H9 (cell line): ENCODE data around the gene DNHD1. TPM values are rescaled to one million over a fixed set of nuclear protein-coding genes. Genes with fewer than 3 reads are reported as not detected.

Source experiments
- DNase-seq: peaks from one replicate; pipeline ENCODE4 v3.0.0-alpha.2; 2017
- H2AFZ ChIP-seq: one replicate; pipeline ENCODE4 v1.6.1; 2013; ENCODE audit warnings: mild to moderate bottlenecking, low read length, control low read depth, moderate library complexity
- H2AK5ac ChIP-seq: 2 replicates; pipeline ENCODE4 v1.6.1; 2013; ENCODE audit warnings: low read length, control low read depth, mixed read lengths; ENCODE audit not compliant: insufficient read length
- H2BK120ac ChIP-seq: one replicate; pipeline ENCODE4 v1.6.1; 2013; ENCODE audit warnings: low read depth, mild to moderate bottlenecking, low read length, control low read depth, inconsistent platforms; ENCODE audit not compliant: poor library complexity, severe bottlenecking
- H2BK12ac ChIP-seq: 2 replicates; pipeline ENCODE4 v1.6.1; 2013; ENCODE audit warnings: low read length, control low read depth, mixed read lengths, low read depth; ENCODE audit not compliant: insufficient read length
- H2BK15ac ChIP-seq: 2 replicates; pipeline ENCODE4 v1.6.1; 2013; ENCODE audit warnings: low read depth, low read length, control low read depth
- H2BK20ac ChIP-seq: one replicate; pipeline ENCODE4 v1.6.1; 2013; ENCODE audit warnings: low read depth, mild to moderate bottlenecking, low read length, control low read depth, inconsistent platforms; ENCODE audit not compliant: poor library complexity, severe bottlenecking
- H2BK5ac ChIP-seq: 2 replicates; pipeline ENCODE4 v1.6.1; 2013; ENCODE audit warnings: low read length, control low read depth, mixed read lengths; ENCODE audit not compliant: insufficient read length
- H3K14ac ChIP-seq: 2 replicates; pipeline ENCODE4 v1.6.1; 2013; ENCODE audit warnings: low read length, control low read depth; ENCODE audit not compliant: insufficient read depth
- H3K18ac ChIP-seq: 2 replicates; pipeline ENCODE4 v1.6.1; 2013; ENCODE audit warnings: low read depth, mild to moderate bottlenecking, mixed read lengths, low read length, control low read depth; ENCODE audit not compliant: insufficient read length
- H3K23ac ChIP-seq: 2 replicates; pipeline ENCODE4 v1.6.1; 2013; ENCODE audit warnings: low read length, control low read depth, mixed read lengths, low read depth; ENCODE audit not compliant: insufficient read length
- H3K23me2 ChIP-seq: 2 replicates; pipeline ENCODE4 v1.6.1; 2013; ENCODE audit warnings: low read depth, mild to moderate bottlenecking, mixed read lengths, low read length, control low read depth; ENCODE audit not compliant: insufficient read length, poor library complexity, severe bottlenecking
- H3K27ac ChIP-seq: 2 replicates; pipeline ENCODE4 v1.5.1; 2013; ENCODE audit warnings: low read length, control low read depth, mixed read lengths, low read depth; ENCODE audit not compliant: insufficient read length
- H3K27me3 ChIP-seq: 2 replicates; pipeline ENCODE4 v1.6.1; 2013; ENCODE audit warnings: low read length, control low read depth, inconsistent platforms; ENCODE audit not compliant: insufficient read depth
- H3K4ac ChIP-seq: 2 replicates; pipeline ENCODE4 v1.6.1; 2013; ENCODE audit warnings: low read depth, mild to moderate bottlenecking, control low read depth, inconsistent platforms, low read length, moderate library complexity
- H3K4me1 ChIP-seq: 2 replicates; pipeline ENCODE4 v1.6.1; 2013; ENCODE audit warnings: low read length, control low read depth, inconsistent platforms; ENCODE audit not compliant: insufficient read depth
- H3K4me2 ChIP-seq: 2 replicates; pipeline ENCODE4 v1.6.1; 2013; ENCODE audit warnings: low read length, control low read depth, mixed read lengths; ENCODE audit not compliant: insufficient read length, insufficient read depth
- H3K56ac ChIP-seq: 2 replicates; pipeline ENCODE4 v1.6.1; 2013; ENCODE audit warnings: low read depth, mild to moderate bottlenecking, mixed read lengths, low read length, control low read depth; ENCODE audit not compliant: insufficient read length
- H3K79me1 ChIP-seq: 2 replicates; pipeline ENCODE4 v1.6.1; 2013; ENCODE audit warnings: low read depth, mild to moderate bottlenecking, moderate library complexity, low read length, control low read depth, inconsistent platforms; ENCODE audit not compliant: insufficient read depth, poor library complexity, severe bottlenecking
- H3K79me2 ChIP-seq: 2 replicates; pipeline ENCODE4 v1.6.1; 2013; ENCODE audit warnings: low read length, control low read depth, inconsistent platforms; ENCODE audit not compliant: insufficient read depth
- H3K9ac ChIP-seq: 2 replicates; pipeline ENCODE4 v1.6.1; 2013; ENCODE audit warnings: low read length, control low read depth, mixed read lengths; ENCODE audit not compliant: insufficient read length; ENCODE audit errors: extremely low read depth
- H3K9me3 ChIP-seq: one replicate; pipeline ENCODE4 v1.6.1; 2013; ENCODE audit warnings: low read depth, low read length, inconsistent platforms; ENCODE audit not compliant: control insufficient read depth
- H3T11ph ChIP-seq: one replicate; pipeline ENCODE4 v1.6.1; 2013; ENCODE audit warnings: mild to moderate bottlenecking, low read length, control low read depth, inconsistent platforms
- H4K20me1 ChIP-seq: one replicate; pipeline ENCODE4 v1.6.1; 2013; ENCODE audit not compliant: control insufficient read depth, insufficient read length, insufficient read depth
- H4K5ac ChIP-seq: 2 replicates; pipeline ENCODE4 v1.6.1; 2013; ENCODE audit warnings: low read depth, mild to moderate bottlenecking, mixed read lengths, low read length, control low read depth; ENCODE audit not compliant: insufficient read length
- H4K8ac ChIP-seq: replicated peaks from 2 replicates; pipeline ENCODE4 v1.6.1; 2013; ENCODE audit warnings: low read length, control low read depth, mixed read lengths, low read depth; ENCODE audit not compliant: insufficient read length
- H4K91ac ChIP-seq: 2 replicates; pipeline ENCODE4 v1.6.1; 2013; ENCODE audit warnings: low read depth, mild to moderate bottlenecking, moderate library complexity, mixed read lengths, low read length, control low read depth; ENCODE audit not compliant: insufficient read length
- H3K27ac Mint-ChIP-seq, 3 experiments: 2 replicates in 2 of 3; 3 replicates in 1 of 3; pipeline ENCODE4 v1.8.0; 2020 to 2021; ENCODE audit warnings: mixed read lengths in 3 of 3, mild to moderate bottlenecking in 1 of 3, moderate library complexity in 1 of 3
- H3K27me3 Mint-ChIP-seq: 2 replicates; pipeline ENCODE4 v1.8.0; 2021; ENCODE audit warnings: low read depth, mild to moderate bottlenecking, moderate library complexity, mixed read lengths
- H3K36me3 Mint-ChIP-seq, 3 experiments: 2 replicates in 2 of 3; 3 replicates in 1 of 3; pipeline ENCODE4 v1.8.0; 2020 to 2021; ENCODE audit warnings: low read depth in 3 of 3, mixed read lengths in 3 of 3; ENCODE audit not compliant: insufficient read depth in 1 of 3
- H3K4me1 Mint-ChIP-seq, 2 experiments: 2 replicates each; pipeline ENCODE4 v1.8.0; 2020; ENCODE audit warnings: mixed read lengths in 2 of 2
- H3K4me3 Mint-ChIP-seq, 2 experiments: 2 replicates in 1 of 2; 3 replicates in 1 of 2; pipeline ENCODE4 v1.8.0; 2020 to 2021; ENCODE audit warnings: mild to moderate bottlenecking in 2 of 2, mixed read lengths in 2 of 2, moderate library complexity in 1 of 2
- H3K9me3 Mint-ChIP-seq, 2 experiments: 2 replicates in 1 of 2; 3 replicates in 1 of 2; pipeline ENCODE4 v1.8.0; 2020; ENCODE audit warnings: mild to moderate bottlenecking in 2 of 2, mixed read lengths in 2 of 2, moderate library complexity in 1 of 2
- WGBS: extraction: QIAGEN DNeasy Blood & Tissue Kit; methylation state at CpG from one replicate; pipeline ENCODE4 v1.1.7; 2013; ENCODE audit warnings: missing lambda C conversion rate, low lambda C conversion rate, mixed read lengths; ENCODE audit not compliant: insufficient read length; ENCODE audit errors: extremely low coverage; 5-methylcytosine and 5-hydroxymethylcytosine counted together
- total RNA-seq: library from RNA; stranded (reverse); gene quantifications from 2 replicates; pipeline ENCODE4 v1.2.1, GENCODE V29; 2021
- TF ChIP-seq, protein P1 (sequence below): fragments of 200-600 bp; sonication (generic); conservative IDR thresholded peaks from 3 replicates; pipeline ENCODE4 v1.8.0; 2021; ENCODE audit warnings: antibody characterized with exemption, mild to moderate bottlenecking

DNHD1 gene
- total RNA-seq, 1 experiment from 2014 or later = 3.5 TPM

DNA sequence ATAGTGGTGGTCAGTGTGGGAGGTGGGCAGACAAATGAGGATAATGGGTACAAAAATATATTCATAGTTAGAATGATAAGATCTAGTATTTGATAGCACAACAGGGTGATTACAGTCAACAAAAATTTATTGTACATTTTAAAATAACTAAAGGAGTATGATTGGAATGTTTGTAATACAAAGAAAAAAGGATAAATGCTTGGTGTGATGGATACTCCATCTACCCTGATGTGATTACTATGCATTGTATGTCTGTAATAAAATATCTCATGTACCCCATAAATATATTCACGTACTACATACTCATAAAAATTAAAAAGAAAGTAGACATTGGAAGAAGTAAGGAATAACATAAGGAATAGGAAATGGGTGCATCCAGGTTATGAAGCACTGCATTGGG is 90.9 kb downstream of the DNHD1 start:
- H3K4me1 Mint-ChIP-seq = peaks cover 6% of the 10 kb centered on the region in 2 experiments; a peak in 3 of 4 replicates
- no peaks in the 10 kb centered on the region for H3K79me1 ChIP-seq
- no peak overlapping the region for H4K8ac ChIP-seq
- no peaks in the 10 kb centered on the region for H3K27me3 ChIP-seq
- TF ChIP-seq, protein P1, sequence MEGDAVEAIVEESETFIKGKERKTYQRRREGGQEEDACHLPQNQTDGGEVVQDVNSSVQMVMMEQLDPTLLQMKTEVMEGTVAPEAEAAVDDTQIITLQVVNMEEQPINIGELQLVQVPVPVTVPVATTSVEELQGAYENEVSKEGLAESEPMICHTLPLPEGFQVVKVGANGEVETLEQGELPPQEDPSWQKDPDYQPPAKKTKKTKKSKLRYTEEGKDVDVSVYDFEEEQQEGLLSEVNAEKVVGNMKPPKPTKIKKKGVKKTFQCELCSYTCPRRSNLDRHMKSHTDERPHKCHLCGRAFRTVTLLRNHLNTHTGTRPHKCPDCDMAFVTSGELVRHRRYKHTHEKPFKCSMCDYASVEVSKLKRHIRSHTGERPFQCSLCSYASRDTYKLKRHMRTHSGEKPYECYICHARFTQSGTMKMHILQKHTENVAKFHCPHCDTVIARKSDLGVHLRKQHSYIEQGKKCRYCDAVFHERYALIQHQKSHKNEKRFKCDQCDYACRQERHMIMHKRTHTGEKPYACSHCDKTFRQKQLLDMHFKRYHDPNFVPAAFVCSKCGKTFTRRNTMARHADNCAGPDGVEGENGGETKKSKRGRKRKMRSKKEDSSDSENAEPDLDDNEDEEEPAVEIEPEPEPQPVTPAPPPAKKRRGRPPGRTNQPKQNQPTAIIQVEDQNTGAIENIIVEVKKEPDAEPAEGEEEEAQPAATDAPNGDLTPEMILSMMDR = no peak
- H2BK12ac ChIP-seq = no peak overlapping the region
- no peaks in the 10 kb centered on the region for H3K79me2 ChIP-seq
- no peak overlapping the region for H2AFZ ChIP-seq
- no peaks in the 10 kb centered on the region for H3K9me3 ChIP-seq
- no peak overlapping the region for H3K18ac ChIP-seq
- H2BK15ac ChIP-seq = no peak overlapping the region
- no peak overlapping the region for H3K27ac ChIP-seq
- no peaks in the 10 kb centered on the region for H3K4me1 ChIP-seq
- no peak overlapping the region for H3K56ac ChIP-seq
- no peak overlapping the region for H2BK20ac ChIP-seq
- H4K91ac ChIP-seq = no peak overlapping the region
- no peaks in the 10 kb centered on the region for H4K20me1 ChIP-seq
- no peak overlapping the region for H3K4me2 ChIP-seq
- no peak overlapping the region for H3K14ac ChIP-seq
- H3T11ph ChIP-seq = no peak overlapping the region
- H3K4ac ChIP-seq = no peak overlapping the region
- no CpG with 5 or more reads among the region's 1 CpG for WGBS
- no peak for DNase-seq
- H2AK5ac ChIP-seq = no peak overlapping the region
- H3K23me2 ChIP-seq = no peaks in the 10 kb centered on the region
- H3K27me3 Mint-ChIP-seq = no peaks in the 10 kb centered on the region
- no peak overlapping the region for H3K9ac ChIP-seq
- no peak overlapping the region for H2BK5ac ChIP-seq
- no peak overlapping the region for H2BK120ac ChIP-seq
- H3K23ac ChIP-seq = no peak overlapping the region
- H3K4me3 Mint-ChIP-seq = no peak overlapping the region
- peaks cover 17% of the 10 kb centered on the region in 2 experiments for H3K9me3 Mint-ChIP-seq
- peaks cover 7 to 17% (median 9%) of the 10 kb centered on the region in 3 experiments; a peak in 5 of 7 replicates for H3K36me3 Mint-ChIP-seq
- H3K27ac Mint-ChIP-seq = no peak overlapping the region
- H4K5ac ChIP-seq = no peak overlapping the region
